Hepatocyte (in vitro differentiated cells): ENCODE measurements around the gene PNPLA1.

Source experiments
- EZH2 ChIP-seq: fragments of 200-600 bp; sonication (generic); IDR thresholded peaks from 2 replicates; pipeline ENCODE4 v1.6.1; 2016; ENCODE audit warnings: antibody characterized with exemption, mild to moderate bottlenecking, borderline replicate concordance
- EZH2phosphoT487 ChIP-seq: fragments of 200-600 bp; sonication (generic); IDR thresholded peaks from one replicate; pipeline ENCODE4 v1.6.1; 2018; ENCODE audit warnings: antibody characterized with exemption, mild to moderate bottlenecking, low read depth, moderate library complexity; ENCODE audit not compliant: unreplicated experiment, severe bottlenecking
- TF ChIP-seq, protein P1 (sequence below): fragments of 200-600 bp; sonication (generic); IDR thresholded peaks from 2 replicates; pipeline ENCODE4 v1.5.1; 2016; ENCODE audit warnings: antibody characterized with exemption, mild to moderate bottlenecking; ENCODE audit not compliant: poor library complexity

- TF ChIP-seq, protein P1, sequence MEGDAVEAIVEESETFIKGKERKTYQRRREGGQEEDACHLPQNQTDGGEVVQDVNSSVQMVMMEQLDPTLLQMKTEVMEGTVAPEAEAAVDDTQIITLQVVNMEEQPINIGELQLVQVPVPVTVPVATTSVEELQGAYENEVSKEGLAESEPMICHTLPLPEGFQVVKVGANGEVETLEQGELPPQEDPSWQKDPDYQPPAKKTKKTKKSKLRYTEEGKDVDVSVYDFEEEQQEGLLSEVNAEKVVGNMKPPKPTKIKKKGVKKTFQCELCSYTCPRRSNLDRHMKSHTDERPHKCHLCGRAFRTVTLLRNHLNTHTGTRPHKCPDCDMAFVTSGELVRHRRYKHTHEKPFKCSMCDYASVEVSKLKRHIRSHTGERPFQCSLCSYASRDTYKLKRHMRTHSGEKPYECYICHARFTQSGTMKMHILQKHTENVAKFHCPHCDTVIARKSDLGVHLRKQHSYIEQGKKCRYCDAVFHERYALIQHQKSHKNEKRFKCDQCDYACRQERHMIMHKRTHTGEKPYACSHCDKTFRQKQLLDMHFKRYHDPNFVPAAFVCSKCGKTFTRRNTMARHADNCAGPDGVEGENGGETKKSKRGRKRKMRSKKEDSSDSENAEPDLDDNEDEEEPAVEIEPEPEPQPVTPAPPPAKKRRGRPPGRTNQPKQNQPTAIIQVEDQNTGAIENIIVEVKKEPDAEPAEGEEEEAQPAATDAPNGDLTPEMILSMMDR: no peak
- no peak for TF ChIP-seq EZH2
- no peak for TF ChIP-seq EZH2phosphoT487
Measured at GRCh38 chr6:36285797-36286196, 15.9 kb downstream of the PNPLA1 start.
